Measurements from ENCODE around the gene BDP1.

- TF ChIP-seq CTCF (conservative IDR thresholded peaks at IDR 0.05) (no peak), EZH2 (IDR thresholded peaks at IDR 0.05; ENCODE audit: low read depth) (no peak)
These were observed 26.7 kb downstream of the BDP1 start for GRCh38 chr5:71482132-71482531.
